Kidney epithelial cell (primary cell): Measurements from ENCODE around the gene INPP5K. TPM values are rescaled to one million over a fixed set of nuclear protein-coding genes. Genes with fewer than 3 reads are reported as not detected.

Experiments
- DNase-seq: peaks from one replicate; pipeline ENCODE4 v3.0.0-alpha.2; 2010; ENCODE audit warnings: low read depth
- H3K27me3 ChIP-seq: 2 replicates; pipeline ENCODE4 v1.6.0; 2011; ENCODE audit warnings: low read length; ENCODE audit not compliant: control insufficient read depth, insufficient read depth
- H3K36me3 ChIP-seq: 2 replicates; pipeline ENCODE4 v1.5.1; 2011; ENCODE audit warnings: low read length; ENCODE audit not compliant: control insufficient read depth, insufficient read depth
- H3K4me3 ChIP-seq: 2 replicates; pipeline ENCODE4 v1.5.1; 2011; ENCODE audit warnings: low read depth, mild to moderate bottlenecking, control low read depth, low read length
- total RNA-seq: library from RNA; depleted of rRNA; stranded (reverse); fragments of >200 nt; gene quantifications from 2 replicates; pipeline ENCODE4 v1.2.3, GENCODE V29; 2015
- TF ChIP-seq, protein P1 (sequence below): IDR thresholded peaks from 2 replicates; pipeline ENCODE4 v1.5.1; 2011; ENCODE audit warnings: mild to moderate bottlenecking, moderate library complexity, low read length, control low read depth, inconsistent platforms; ENCODE audit not compliant: insufficient read depth, poor library complexity, severe bottlenecking

Gene INPP5K
- total RNA-seq, 1 donor from 2014 or later: 59.5 TPM

GRCh38 chr17:1474402-1475189 is 41.8 kb downstream of the INPP5K start:
- peaks cover 2% of the 10 kb centered on the region for H3K36me3 ChIP-seq
- TF ChIP-seq, protein P1, sequence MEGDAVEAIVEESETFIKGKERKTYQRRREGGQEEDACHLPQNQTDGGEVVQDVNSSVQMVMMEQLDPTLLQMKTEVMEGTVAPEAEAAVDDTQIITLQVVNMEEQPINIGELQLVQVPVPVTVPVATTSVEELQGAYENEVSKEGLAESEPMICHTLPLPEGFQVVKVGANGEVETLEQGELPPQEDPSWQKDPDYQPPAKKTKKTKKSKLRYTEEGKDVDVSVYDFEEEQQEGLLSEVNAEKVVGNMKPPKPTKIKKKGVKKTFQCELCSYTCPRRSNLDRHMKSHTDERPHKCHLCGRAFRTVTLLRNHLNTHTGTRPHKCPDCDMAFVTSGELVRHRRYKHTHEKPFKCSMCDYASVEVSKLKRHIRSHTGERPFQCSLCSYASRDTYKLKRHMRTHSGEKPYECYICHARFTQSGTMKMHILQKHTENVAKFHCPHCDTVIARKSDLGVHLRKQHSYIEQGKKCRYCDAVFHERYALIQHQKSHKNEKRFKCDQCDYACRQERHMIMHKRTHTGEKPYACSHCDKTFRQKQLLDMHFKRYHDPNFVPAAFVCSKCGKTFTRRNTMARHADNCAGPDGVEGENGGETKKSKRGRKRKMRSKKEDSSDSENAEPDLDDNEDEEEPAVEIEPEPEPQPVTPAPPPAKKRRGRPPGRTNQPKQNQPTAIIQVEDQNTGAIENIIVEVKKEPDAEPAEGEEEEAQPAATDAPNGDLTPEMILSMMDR: no peak

GRCh38 chr17:1473841-1474240 is 42.6 kb downstream of the INPP5K start:
- TF ChIP-seq, protein P1: no peak
- Histone ChIP-seq H3K36me3 (peaks cover 2% of the 10 kb centered on the region), H3K27me3 (no peaks in the 10 kb centered on the region), H3K4me3 (no peak overlapping the region)
- no peak for DNase-seq

More at GRCh38 chr17:1474402-1475189, 41.8 kb downstream of the INPP5K start:
- no peaks in the 10 kb centered on the region for H3K27me3 ChIP-seq
- no peak for DNase-seq
- H3K4me3 ChIP-seq: no peak overlapping the region

DNA sequence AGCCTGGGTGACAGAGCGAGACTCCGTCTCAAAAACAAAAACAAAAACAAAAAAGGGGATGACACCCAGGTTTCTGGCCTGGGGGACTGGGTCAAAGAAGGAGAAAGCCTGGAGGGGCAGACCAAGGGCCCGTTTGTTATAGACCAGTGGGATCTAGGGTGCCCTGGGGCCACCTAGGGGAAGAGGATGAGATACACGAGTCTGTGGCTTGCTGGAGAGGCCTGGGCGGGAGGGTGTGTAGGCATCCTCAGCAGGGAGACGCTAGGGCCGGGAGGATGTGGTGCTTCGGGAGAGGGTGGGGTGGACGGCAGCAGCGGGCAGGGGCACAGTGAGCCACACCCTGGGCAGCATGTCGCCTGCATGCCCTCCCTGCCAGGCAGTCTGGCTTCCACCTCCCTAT is 43.2 kb downstream of the INPP5K start:
- Histone ChIP-seq H3K27me3 (no peaks in the 10 kb centered on the region), H3K4me3 (no peak overlapping the region), H3K36me3 (peaks cover 3% of the 10 kb centered on the region)
- TF ChIP-seq, protein P1: no peak
- no peak for DNase-seq

DNA sequence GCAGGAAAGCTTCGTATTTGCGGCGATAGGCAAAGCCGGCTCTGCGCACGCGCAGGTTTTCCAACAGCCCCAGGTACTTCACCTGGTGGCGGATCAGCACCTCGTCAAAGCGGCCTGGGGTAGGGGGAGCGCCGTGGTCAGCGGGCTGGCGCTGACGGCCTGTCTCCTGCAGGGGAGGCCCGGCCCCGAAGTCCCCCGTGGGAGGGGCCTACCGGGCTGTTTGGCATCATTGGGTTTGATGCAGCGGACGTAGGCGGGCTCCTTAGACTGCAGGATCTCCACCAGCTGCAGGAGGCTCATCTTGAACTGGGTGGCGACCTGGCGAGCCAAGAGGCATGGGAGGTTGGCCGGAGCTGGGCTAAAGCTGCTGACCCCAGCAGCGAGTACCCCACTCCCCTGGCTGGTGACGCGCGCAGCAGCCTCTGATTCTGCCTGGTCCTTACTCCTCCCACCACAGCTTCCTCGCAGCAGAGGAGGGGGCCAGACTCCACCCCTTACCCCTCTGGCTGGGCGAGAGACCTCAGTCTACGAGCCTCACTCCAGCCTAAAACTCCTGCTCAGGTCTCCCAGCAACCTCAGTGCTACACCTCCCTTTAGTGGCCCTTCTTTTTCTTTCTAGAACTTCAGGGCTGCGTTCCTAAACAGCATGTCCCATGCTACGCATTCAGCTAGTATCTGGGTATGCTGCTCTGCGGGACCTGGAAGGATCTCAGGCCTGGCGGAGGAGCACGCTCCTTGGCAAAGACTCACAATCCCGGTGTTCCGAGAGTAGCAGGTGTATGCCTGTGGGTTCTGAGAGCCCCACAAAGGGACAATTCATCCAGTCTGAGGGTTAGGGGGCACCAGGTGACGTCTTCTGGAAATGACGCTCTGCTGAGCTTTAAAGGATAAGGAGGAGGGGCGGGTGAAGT is 44.2 kb downstream of the INPP5K start:
- TF ChIP-seq, protein P1: no peak
- no peak for DNase-seq
- H3K36me3 ChIP-seq: peaks cover 4% of the 10 kb centered on the region
- no peak overlapping the region for H3K4me3 ChIP-seq
- H3K27me3 ChIP-seq: no peaks in the 10 kb centered on the region

DNA sequence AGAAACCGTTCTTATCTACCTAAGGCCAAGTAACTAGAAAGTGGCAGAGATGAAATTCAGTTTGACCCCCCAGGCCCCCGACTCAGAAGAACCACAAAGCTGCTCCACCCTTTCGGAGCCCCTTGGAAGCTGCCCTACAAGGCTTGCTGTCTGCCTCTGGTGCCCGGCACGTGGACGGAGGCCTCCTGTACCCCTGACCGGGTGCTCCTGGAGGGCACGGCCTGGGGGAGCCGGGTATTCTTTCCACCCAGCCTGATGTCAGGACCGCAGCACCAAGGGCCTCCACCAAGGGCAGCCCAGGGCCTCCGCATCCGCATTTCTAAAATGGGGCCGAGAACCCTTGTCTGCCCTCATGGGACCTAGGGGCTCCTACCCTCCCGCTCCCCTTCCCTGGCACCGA is 44.9 kb downstream of the INPP5K start:
- H3K36me3 ChIP-seq: peaks cover 5% of the 10 kb centered on the region

More for the DNA sequence above, 44.9 kb downstream of the INPP5K start:
- H3K4me3 ChIP-seq: no peak overlapping the region
- H3K27me3 ChIP-seq: no peaks in the 10 kb centered on the region
- no peak for DNase-seq
- TF ChIP-seq, protein P1: no peak
